Measurements from ENCODE around the gene PLXNB3. TPM values are rescaled to one million over a fixed set of nuclear protein-coding genes. Genes with fewer than 3 reads are reported as not detected.

Gene PLXNB3
- total RNA-seq, 1 experiment from 2014 or later = 14.3 TPM

DNA sequence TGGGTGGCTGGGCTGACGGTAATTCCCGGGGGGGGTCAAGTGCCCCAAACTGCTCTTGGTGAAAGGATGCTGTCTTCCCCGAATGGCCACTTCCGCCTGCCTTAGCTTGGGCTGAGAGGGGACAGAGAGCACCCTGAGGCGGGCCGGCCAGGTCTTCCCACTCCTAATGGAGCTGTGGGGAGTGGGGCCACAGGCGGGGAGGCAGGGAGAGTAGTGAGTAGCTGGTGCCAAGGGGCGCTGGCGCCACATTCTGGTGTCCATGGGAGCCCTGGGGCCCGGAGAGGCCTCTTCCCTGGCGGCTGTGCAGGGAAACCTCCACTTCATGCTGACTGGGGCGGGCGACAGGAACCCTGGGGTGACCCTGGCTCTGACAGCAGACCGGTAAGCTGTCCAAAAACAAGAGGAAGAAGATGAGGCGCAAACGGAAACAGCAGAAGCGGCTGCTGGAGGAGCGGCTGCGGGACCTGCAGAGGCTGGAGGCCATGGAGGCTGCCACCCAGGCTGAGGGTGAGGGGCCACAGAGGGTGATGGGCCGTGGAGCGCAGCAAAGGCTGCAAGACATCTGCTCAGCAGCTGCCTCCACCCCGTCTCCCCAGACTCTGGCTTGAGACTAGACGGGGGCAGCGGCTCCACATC, 19.4 kb downstream of the PLXNB3 start:
- no TSS peak for BruUV-seq (replicated peaks)
- ATAC-seq = no peak
- H3K4me1 ChIP-seq (ENCODE audit: control insufficient read depth, insufficient read depth, low read length) = peaks cover 16% of the 10 kb centered on the region
- DNase-seq (ENCODE audit: low read depth, low spot score) = no peak
- H3K9me3 ChIP-seq (ENCODE audit: control insufficient read depth, insufficient read depth, low read depth, low read length) = no peaks in the 10 kb centered on the region
- H3K36me3 ChIP-seq (ENCODE audit: control insufficient read depth, insufficient read depth, low read length) = no peaks in the 10 kb centered on the region
- no peak overlapping the region for H3K4me3 ChIP-seq (ENCODE audit: low read depth in 2 of 2, low read length in 2 of 2)
- H3K27me3 ChIP-seq (ENCODE audit: control insufficient read depth, insufficient read depth, low read length) = no peaks in the 10 kb centered on the region
- ChIA-PET CTCF (interaction anchor here (0.5 to 0.6 kb wide), 2 partner anchors 37 to 77 kb away, joined by 4 to 6 read pairs; no protein-coding TSS in a partner anchor), POLR2A (no interaction called here)
- in situ Hi-C loops (cut with HindIII; ENCODE audit: low pct_unique_long_range_greater_than_20kb, low sequenced_read_pairs) = no loop called here
- intact Hi-C loops (cut with micrococcal nuclease; ENCODE audit: unreplicated experiment) = no loop called here
- H3K27ac ChIP-seq (ENCODE audit: low read length) = no peak overlapping the region
- TF ChIP-seq, protein P1, sequence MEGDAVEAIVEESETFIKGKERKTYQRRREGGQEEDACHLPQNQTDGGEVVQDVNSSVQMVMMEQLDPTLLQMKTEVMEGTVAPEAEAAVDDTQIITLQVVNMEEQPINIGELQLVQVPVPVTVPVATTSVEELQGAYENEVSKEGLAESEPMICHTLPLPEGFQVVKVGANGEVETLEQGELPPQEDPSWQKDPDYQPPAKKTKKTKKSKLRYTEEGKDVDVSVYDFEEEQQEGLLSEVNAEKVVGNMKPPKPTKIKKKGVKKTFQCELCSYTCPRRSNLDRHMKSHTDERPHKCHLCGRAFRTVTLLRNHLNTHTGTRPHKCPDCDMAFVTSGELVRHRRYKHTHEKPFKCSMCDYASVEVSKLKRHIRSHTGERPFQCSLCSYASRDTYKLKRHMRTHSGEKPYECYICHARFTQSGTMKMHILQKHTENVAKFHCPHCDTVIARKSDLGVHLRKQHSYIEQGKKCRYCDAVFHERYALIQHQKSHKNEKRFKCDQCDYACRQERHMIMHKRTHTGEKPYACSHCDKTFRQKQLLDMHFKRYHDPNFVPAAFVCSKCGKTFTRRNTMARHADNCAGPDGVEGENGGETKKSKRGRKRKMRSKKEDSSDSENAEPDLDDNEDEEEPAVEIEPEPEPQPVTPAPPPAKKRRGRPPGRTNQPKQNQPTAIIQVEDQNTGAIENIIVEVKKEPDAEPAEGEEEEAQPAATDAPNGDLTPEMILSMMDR (IDR thresholded peaks at IDR 0.05) = no peak
- TF ChIP-seq TCF7L2 (IDR thresholded peaks at IDR 0.05; ENCODE audit: low read depth, low read length) = no peak
- TF ChIP-seq, protein P2, sequence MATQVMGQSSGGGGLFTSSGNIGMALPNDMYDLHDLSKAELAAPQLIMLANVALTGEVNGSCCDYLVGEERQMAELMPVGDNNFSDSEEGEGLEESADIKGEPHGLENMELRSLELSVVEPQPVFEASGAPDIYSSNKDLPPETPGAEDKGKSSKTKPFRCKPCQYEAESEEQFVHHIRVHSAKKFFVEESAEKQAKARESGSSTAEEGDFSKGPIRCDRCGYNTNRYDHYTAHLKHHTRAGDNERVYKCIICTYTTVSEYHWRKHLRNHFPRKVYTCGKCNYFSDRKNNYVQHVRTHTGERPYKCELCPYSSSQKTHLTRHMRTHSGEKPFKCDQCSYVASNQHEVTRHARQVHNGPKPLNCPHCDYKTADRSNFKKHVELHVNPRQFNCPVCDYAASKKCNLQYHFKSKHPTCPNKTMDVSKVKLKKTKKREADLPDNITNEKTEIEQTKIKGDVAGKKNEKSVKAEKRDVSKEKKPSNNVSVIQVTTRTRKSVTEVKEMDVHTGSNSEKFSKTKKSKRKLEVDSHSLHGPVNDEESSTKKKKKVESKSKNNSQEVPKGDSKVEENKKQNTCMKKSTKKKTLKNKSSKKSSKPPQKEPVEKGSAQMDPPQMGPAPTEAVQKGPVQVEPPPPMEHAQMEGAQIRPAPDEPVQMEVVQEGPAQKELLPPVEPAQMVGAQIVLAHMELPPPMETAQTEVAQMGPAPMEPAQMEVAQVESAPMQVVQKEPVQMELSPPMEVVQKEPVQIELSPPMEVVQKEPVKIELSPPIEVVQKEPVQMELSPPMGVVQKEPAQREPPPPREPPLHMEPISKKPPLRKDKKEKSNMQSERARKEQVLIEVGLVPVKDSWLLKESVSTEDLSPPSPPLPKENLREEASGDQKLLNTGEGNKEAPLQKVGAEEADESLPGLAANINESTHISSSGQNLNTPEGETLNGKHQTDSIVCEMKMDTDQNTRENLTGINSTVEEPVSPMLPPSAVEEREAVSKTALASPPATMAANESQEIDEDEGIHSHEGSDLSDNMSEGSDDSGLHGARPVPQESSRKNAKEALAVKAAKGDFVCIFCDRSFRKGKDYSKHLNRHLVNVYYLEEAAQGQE (IDR thresholded peaks at IDR 0.05; ENCODE audit: insufficient read depth in 1 of 2, low read depth in 2 of 2, low read length in 1 of 2) = no peak
- TF ChIP-seq SIN3A (IDR thresholded peaks at IDR 0.05; ENCODE audit: borderline replicate concordance, insufficient read depth, low read depth, low read length) = no peak
- TF ChIP-seq POLR2AphosphoS5 (IDR thresholded peaks at IDR 0.05; ENCODE audit: low read depth, low read length) = no peak

DNA sequence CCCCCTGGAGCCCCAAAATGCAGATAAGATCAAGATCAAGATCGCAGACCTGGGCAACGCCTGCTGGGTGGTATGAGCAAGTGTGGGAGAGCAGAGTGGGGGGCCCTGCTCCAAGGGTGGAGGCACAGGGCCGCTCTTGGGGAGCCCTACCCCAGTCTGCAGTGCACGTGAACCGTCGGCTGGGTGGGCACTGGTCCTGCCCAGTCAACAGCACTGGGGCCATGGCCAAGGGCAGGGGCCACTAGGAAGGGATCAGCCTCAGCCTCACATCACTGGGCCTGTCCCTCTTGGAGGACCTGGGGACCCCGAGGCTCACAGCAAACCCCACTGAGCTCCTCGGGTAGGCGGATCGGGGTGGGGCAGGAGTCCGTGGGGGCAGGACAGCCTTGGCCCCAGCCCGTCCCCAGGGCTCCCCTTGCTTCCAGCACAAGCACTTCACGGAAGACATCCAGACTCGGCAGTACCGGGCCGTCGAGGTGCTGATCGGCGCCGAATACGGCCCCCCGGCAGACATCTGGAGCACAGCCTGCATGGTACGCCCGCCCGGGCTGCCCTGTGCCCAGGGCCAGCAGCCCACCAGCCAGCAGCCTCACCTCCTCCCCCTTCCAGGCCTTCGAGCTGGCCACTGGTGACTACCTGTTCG, 20.4 kb downstream of the PLXNB3 start:
- intact Hi-C loops (cut with micrococcal nuclease; ENCODE audit: unreplicated experiment) (no loop called here), in situ Hi-C loops (cut with HindIII; ENCODE audit: low pct_unique_long_range_greater_than_20kb, low sequenced_read_pairs) (no loop called here)
- POLR2A ChIA-PET = no interaction called here
- Histone ChIP-seq H3K4me3 (ENCODE audit: low read depth in 2 of 2, low read length in 2 of 2) (no peak overlapping the region), H3K4me1 (ENCODE audit: control insufficient read depth, insufficient read depth, low read length) (peaks cover 16% of the 10 kb centered on the region), H3K27ac (ENCODE audit: low read length) (no peak overlapping the region), H3K27me3 (ENCODE audit: control insufficient read depth, insufficient read depth, low read length) (no peaks in the 10 kb centered on the region), H3K36me3 (ENCODE audit: control insufficient read depth, insufficient read depth, low read length) (no peaks in the 10 kb centered on the region), H3K9me3 (ENCODE audit: control insufficient read depth, insufficient read depth, low read depth, low read length) (no peaks in the 10 kb centered on the region)
- no peak for DNase-seq (ENCODE audit: low read depth, low spot score)
- CTCF ChIA-PET = no interaction called here
- no peak for ATAC-seq
- TF ChIP-seq SIN3A (IDR thresholded peaks at IDR 0.05; ENCODE audit: borderline replicate concordance, insufficient read depth, low read depth, low read length) (no peak), TCF7L2 (IDR thresholded peaks at IDR 0.05; ENCODE audit: low read depth, low read length) (no peak), POLR2AphosphoS5 (IDR thresholded peaks at IDR 0.05; ENCODE audit: low read depth, low read length) (no peak)
- TF ChIP-seq, protein P2 (IDR thresholded peaks at IDR 0.05; ENCODE audit: insufficient read depth in 1 of 2, low read depth in 2 of 2, low read length in 1 of 2) = no peak
- TF ChIP-seq, protein P1 (IDR thresholded peaks at IDR 0.05) = no peak
- no TSS peak for BruUV-seq (replicated peaks)
